CD4-positive, alpha-beta T cell treated with Interleukin-6 at 100 ng/mL for 8 hours (primary cell): ENCODE results near the gene USH2A.

Experiments
- DNase-seq: peaks from one replicate; pipeline ENCODE4 v3.0.0-alpha.2; 2020; ENCODE audit warnings: mixed read lengths, low spot score

Gene USH2A, protein sequence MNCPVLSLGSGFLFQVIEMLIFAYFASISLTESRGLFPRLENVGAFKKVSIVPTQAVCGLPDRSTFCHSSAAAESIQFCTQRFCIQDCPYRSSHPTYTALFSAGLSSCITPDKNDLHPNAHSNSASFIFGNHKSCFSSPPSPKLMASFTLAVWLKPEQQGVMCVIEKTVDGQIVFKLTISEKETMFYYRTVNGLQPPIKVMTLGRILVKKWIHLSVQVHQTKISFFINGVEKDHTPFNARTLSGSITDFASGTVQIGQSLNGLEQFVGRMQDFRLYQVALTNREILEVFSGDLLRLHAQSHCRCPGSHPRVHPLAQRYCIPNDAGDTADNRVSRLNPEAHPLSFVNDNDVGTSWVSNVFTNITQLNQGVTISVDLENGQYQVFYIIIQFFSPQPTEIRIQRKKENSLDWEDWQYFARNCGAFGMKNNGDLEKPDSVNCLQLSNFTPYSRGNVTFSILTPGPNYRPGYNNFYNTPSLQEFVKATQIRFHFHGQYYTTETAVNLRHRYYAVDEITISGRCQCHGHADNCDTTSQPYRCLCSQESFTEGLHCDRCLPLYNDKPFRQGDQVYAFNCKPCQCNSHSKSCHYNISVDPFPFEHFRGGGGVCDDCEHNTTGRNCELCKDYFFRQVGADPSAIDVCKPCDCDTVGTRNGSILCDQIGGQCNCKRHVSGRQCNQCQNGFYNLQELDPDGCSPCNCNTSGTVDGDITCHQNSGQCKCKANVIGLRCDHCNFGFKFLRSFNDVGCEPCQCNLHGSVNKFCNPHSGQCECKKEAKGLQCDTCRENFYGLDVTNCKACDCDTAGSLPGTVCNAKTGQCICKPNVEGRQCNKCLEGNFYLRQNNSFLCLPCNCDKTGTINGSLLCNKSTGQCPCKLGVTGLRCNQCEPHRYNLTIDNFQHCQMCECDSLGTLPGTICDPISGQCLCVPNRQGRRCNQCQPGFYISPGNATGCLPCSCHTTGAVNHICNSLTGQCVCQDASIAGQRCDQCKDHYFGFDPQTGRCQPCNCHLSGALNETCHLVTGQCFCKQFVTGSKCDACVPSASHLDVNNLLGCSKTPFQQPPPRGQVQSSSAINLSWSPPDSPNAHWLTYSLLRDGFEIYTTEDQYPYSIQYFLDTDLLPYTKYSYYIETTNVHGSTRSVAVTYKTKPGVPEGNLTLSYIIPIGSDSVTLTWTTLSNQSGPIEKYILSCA (N-terminal part only)

DNA sequence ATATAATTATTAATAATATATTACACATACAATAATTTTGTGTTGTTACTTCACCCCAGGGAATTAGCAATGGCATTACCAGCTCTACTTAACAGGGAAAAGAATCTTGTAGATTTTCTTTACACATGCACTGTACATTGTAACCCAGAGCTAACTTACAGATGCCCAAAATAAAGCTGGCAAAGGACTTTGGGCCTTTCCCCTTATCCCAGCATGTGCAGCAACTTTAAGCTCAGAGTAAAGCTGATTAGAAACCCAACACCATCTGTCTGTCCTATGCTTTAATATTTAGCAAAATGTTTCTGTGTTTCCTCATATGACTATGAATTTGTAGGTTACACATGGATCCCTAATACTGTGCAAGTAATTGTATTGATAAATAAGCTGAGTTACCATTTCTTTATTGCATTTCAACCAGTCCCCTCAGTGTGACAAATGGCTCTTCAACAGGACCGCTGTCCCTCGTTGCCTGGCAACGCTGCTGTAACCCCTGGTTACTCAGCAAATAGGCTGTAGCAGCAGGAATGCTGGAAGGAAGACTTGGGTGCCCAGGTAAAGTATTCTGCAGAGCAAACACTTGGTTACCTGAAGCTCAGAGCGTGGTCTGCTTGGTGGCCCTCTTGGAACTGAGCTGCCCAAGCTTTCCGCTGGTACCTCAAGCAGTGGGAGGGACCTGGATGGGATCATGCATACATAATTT, at the start of gene USH2A:
USH2A (minus strand) TSS at position 628 of the 700 bp plus-strand sequence. CDS start 1,112 bp downstream, outside the sequence.
- DNase-seq = no peak

DNA sequence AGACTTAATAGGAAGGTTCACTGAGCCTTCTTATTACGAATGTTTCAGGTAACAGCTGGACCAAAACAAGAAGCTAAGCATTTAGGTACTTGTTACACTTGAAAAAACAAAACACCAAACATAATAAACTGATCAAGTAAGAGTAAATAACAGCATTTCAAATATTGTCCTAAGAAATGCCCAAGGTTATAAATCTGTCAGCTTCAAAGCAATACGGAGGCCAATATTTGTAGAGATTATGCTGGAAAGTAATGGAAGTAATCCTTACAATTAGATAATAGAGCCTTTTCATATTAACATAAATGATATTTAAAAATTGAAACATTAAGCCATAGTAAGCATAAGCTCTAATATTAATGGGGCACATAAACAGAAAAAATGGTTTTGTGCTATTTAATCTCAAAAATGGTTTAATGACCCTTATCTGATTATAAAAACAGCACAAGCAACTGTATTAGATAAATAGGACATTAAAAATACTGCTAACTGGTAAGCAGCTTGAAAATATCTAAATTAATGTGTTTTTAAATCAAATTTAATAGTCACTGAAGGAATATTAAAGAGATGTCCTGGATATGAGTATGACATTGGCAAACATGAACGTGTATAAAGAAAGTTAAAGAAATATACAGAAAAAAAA, 43.0 kb upstream of the USH2A start:
- no peak for DNase-seq

DNA sequence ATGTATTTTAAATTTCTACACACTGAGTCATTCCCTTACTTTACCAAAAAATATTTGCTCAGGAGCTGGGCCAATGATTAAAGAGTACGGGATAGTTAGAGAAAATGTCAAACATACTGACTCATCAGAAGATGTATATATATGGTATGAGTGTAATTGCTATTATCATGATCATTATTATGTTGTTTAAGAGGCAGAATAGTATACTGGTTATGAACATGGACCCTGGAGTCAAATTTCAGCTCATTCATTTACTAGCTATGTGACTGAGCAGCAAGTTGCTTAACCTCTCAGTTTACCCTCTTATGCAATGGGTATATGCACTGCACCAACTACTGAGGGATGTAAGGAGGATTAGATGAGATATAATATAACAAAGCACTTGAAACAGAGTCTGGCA, 41.2 kb upstream of the USH2A start:
- no peak for DNase-seq

DNA sequence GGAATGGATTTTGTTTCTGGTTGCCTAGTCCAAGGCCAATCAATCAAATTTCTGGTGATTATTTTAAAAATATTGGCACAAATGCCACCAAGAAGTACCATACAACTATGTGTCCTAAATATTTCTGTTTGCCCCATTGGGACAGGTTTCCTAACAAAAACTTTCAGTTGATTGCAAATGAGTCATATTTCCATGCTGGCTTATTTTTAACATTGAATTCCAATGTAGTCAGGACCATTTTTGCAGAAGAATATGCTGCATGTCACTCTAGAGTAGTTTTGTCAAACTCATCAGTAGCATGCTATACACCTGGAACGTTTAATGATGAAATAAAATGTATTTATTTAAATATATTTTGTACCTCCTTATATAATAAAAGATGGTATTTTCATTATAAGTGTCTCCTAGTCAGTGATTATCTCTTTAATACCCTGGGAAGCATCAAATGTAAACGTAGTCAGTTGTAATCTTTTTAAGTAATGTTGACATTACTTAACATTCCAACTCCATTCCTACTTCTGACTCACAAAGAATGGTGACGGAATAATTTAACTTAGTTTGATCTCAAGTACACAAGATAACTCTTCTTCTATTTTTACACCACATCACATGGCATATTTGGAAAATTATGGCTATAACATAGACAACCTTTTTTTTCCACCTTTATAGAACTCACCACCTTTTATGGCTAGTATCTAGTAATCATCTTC, 39.0 kb upstream of the USH2A start:
- no peak for DNase-seq

DNA sequence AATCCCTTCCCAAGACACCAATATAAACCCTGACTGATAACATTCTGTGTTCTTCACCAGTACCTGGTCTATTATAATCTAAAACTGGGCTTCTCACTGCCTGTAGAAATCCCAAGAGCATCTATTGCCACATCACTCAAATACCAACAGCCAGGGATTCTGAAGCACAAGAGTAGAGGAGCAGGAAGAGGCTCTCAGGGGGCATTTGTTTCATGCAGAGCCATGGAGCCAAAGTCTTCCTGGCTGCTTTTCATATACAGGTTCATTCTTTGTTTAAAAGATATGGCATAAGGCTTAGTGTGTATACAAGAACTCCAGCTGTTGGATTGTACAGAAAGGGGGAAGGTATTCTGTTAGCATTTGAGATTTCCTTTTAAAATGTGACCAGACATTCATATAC, 38.2 kb upstream of the USH2A start:
- DNase-seq = no peak

DNA sequence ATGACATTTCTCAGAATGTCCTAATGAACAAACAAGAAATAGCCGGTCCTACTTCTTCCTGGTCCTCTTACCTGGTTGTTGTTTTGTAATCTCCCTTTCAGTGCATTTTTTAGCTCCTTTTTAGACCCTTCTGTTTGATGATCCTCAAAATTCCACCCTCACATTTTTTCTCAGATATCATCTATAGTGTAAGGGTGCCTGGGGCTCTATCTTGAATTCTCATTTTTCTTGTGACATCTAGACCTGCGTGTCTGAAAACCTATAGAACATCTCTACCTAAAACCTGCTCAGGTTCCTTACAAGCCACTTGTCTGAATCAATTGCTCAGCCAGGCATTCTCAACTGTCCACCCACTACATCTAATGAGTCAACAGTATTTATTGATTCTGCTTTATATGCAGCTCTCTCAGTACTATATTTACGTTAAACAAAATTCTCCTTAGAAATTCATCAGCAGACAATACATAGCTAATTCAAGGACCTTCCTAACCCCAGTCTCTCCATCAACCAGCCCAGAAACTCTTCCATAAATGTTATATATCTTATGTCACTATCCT, 36.5 kb upstream of the USH2A start:
- no peak for DNase-seq

DNA sequence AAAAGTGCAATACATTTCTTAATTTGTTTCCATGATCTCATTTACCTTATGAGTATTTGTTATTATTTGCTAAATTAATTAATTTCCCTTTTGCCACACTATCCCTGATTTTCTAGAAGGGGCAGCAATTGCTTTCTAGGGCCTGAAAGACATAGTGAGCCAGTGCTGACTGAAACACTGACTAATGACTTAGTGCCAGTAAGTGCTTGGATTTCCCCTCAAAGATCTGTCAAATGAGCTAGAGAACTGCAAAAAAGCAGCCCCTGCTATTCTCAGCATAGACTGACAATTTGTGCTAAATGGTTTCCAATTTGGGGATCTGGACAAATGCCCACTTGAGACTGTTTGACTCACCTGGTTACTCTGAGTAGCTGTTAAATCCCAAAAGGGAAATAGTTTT, 35.6 kb upstream of the USH2A start:
- DNase-seq = no peak

DNA sequence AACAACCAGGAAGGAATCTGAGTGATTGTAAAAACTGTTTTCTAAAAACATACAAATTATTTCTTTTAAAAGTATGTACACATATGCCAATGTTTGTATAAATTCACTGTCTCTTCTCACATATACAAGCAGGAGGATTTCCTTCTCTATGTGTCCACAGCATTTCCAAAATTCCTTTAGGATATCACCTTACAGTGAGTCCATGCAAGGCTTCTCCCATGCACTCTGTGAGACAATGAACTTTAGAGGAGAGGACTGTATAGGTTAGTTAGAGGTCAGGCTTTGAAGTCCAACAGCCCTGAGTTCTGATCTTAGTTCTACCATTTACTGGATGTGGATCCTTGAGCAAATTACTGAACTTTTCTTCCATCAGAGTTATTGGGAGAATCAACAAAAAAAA, 34.1 kb upstream of the USH2A start:
- no peak for DNase-seq

DNA sequence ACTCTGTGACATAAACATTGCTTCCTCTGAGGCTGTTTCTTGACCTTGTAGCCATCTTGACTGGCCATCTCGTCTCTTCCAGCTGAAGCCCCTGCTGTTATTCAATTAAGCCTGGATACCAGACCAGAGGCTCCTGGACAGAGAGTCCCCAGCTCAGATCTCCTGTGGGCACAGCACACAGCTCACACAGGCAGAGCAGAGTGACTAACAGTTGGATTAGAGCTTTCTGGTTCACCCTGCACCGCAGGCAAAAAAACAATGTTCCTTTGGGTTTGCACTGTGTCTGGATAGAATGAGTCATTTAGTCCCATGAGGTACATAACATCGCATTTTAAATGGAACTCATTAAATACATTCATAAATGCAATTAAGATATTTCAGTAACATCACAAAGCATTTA, 33.4 kb upstream of the USH2A start:
- DNase-seq = no peak

DNA sequence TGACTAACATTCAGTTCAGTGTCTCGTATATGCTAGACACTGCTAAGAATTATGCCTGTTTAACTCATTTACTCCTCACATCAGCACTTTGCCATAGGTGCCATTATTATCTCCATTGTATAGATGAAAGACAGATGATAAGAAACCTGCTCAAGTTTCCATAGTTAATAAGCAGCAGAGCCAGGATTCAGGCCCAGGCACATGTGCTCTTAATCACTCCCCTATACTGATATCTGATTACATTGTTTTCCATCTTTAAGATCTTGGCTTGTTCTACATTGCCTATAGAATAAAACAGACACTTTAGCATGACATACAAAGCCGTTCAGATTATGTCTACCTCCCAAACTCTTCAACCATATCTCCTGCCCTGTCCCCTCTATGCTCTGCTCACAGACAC, 30.5 kb upstream of the USH2A start:
- DNase-seq = no peak

DNA sequence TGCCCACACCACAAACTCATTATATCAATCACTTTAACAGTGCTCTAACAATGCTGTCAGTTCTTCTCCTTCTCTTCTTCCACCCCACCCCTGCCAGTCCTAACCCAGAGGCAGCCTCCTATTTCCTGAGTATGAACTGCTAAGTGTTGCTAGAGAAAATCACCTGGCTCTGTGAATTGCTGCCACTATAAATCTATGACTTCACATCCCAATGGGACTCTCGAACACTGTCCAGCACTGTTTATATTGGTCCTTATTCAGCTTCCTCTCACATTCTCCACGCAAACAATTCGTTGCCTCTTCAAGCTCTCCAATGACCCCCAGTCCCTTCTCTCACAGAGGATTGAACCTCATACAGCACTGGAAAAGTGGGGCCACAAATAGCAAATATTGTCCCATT, 27.0 kb upstream of the USH2A start:
- DNase-seq = no peak

DNA sequence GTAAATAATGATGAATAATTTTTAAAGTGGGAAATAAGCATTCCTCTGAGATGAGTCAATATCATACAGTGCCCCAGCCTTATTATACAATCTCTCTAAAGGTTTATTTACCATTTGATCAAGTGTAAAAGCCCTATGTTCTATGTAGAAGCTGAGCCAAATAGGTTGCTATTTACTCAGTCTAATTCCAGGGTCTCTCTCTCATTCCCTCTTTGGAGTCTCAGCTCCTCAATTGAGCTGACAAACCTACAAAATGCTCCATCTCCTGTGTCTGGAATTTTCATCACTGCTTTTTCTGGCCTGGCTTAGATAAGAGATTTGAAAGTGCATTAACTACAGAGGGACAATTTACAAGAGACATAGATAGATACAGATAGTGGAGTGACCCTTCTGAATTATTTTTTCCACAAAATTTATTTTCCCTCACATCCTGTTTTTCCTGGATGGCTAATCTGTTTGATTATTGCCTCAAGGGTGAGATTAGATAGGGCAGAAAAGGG, 24.8 kb upstream of the USH2A start:
- DNase-seq = no peak

DNA sequence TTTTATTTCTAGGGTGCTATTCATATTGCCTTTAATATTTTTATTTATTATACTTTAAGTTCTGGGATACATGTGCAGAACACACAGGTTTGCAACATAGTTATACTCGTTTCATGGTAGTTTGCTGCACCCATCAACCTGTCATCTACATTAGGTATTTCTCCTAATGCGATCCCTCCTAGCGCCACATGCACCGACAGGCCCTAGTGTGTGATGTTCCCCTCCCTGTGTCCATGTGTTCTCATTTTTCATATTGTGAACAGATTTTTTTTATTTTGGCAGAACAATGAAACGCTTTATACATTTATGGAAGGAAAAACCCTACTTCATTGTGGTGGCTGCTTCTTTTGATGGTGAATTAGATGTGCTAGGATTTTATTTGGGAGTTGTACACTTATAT, 14.4 kb upstream of the USH2A start:
- no peak for DNase-seq

DNA sequence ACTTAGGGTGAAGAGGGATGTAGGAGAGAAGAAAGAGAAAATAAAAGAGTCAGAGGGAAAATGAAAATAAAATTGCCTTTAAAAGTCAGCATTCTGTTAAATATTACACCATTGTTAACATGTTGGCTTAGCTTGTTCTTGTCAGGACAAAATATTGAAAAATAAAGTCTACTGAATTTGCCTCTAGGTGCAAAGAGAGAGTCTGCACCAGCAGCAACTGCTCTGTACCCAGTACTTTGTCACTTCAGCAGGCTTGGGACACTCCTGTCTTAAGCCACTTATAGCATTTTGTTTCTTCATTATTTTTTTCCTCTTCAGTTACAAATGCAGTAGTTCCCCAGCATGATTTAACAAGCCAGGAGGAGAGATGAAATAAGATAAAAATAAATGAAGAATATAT, 11.0 kb upstream of the USH2A start:
- DNase-seq = no peak

DNA sequence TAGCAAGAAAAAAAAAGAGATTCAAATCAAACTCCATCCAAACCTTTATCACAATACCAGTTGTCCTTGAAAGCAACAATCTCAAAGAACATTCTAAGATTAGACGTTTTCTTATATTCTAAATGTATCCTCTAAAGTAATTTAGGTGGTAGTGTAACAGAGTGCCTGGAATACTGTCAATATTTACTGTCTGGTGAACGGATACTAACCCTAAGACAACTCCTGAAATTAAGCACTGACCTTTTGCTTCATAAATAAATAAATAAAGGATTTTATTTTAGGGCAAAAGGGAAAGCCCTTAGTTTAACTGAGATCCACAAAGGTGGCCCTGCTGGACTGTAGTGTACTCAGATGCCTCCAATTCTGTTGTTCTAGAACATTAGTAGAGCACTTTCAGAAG, 9.9 kb upstream of the USH2A start:
- DNase-seq = no peak

DNA sequence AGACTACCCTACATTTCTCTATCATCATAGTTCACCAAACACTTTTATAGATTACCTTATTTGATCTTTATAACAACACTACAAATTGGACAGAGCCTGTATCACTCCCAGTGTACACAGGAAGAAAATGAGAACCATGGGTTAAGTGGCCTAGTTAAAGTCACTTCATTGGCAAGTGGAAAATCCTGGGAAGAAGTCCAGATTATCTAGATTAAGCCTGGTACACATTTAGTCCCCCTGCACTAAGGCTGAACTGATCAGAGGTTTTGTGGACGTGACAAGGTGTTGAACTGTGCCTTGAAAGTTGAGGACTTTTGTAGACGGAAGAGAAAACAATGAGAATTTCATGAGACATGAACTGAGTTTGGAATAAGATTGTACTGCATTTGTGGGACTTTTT, 7.5 kb upstream of the USH2A start:
- DNase-seq = no peak

DNA sequence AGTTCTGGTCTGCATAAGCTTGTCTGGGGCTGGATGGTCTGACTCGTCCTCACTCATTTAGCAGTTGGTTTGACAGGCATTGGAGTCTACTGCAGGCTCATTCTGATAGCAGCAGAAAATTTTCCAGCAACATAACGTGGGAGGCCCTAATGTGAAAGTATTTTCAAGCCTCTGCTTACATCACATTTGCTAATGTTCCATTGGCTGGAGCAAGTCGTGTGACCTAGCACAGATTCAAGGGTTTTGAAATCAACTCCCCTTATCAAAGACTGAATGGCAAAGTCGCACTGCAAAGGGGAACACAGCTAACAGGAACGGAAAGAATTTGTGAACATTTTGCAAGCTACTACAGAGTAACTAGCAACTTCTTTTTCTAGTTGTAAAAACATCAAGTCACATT, 2.3 kb upstream of the USH2A start:
- no peak for DNase-seq

DNA sequence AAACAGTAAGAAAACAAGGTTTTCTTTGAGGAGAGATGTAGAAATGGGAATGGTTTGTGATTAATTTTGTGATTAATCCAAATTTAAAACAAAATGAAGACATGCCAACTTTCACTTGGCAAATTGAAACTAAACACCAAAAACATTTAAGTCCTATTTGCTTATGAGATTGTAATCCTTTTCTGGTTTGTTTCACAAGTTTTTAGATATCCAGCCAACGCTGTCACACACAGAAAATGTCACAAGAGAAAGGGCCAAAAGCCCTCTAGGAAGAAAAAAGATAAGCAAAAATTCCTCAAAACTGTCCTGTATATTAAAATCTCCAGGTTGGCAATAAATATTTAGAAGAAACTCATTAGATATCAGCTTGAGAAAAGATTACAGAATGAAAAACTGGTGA, 2.5 kb downstream of the USH2A start:
- DNase-seq = no peak

DNA sequence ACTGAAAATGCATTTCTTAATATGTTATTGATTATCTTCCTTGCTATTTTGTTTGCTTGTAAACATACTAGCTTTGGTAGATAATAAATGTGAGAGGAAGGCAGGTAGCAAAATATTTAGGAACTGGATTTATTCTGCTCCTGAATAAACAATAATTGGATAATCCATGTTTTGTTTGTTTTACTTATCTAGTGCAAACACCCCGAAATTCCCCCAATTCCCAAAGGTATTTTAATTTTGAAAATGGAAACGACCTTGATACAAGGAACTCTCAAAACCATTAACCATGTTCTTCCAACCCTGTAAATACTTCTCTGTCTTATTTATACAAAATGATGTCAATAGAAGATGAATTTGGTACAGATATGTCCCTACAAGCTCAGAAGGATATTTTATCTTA, 3.0 kb downstream of the USH2A start:
- DNase-seq = no peak

DNA sequence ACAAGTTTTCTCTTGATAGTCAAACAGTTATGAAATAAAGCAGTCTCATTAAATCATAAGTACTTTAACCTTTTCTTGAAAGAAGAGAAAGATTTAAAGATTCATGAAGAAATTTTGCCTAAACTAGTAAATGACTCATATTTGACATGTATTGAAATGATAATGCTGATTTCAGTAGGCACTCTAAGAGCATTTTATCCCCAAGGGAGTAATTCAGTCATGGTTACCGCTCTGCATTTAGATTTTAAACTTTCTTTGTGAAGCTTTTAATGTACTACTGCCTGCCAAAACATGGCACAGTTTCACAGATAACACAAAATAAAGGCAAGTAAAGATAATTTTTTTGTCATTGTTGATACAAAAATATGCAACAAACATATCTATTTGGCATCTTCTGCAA, 6.8 kb downstream of the USH2A start:
- DNase-seq = no peak
